Amniotic epithelial cell (primary cell): Measurements from ENCODE around the gene EP400.
"Not testable (repeated sequence)": the region's sequence is repeated elsewhere in the genome, so short reads cannot be mapped to it uniquely, and the experiment has no call there.

ENCODE experiments used
- DNase-seq: peaks from one replicate; pipeline ENCODE4 v3.0.0-alpha.2; 2010; ENCODE audit warnings: low read depth

Gene EP400

GRCh38 chr12:132085291-132085635, 135.5 kb downstream of the EP400 start:
- peak; percentile 39 for DNase-seq

DNA sequence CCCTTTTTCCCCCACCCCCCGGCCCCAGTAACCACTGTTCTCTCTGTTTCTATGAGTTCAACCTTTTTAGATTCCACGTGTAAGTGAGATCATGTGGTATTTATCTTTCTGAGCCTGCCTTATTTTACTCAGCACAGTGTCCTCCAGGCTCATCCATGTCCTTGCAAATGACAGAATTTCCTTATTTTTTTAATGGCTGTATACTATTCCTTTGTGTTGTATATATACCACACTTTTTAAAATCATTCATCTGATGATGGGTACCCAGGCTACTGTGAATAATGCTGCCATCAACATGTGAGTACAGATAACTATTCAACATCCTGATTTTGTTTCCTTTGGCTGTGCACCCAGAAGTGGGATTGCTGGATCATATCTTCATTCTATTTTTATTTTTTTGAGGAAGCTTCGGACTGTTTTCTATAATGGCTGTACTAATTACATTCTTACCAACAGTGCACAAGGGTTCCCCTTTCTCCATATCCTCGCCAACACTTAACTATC, 139.7 kb downstream of the EP400 start:
- no peak for DNase-seq

- no peak for DNase-seq
These were observed 144.6 kb downstream of the EP400 start for GRCh38 chr12:132094269-132094891.

DNA sequence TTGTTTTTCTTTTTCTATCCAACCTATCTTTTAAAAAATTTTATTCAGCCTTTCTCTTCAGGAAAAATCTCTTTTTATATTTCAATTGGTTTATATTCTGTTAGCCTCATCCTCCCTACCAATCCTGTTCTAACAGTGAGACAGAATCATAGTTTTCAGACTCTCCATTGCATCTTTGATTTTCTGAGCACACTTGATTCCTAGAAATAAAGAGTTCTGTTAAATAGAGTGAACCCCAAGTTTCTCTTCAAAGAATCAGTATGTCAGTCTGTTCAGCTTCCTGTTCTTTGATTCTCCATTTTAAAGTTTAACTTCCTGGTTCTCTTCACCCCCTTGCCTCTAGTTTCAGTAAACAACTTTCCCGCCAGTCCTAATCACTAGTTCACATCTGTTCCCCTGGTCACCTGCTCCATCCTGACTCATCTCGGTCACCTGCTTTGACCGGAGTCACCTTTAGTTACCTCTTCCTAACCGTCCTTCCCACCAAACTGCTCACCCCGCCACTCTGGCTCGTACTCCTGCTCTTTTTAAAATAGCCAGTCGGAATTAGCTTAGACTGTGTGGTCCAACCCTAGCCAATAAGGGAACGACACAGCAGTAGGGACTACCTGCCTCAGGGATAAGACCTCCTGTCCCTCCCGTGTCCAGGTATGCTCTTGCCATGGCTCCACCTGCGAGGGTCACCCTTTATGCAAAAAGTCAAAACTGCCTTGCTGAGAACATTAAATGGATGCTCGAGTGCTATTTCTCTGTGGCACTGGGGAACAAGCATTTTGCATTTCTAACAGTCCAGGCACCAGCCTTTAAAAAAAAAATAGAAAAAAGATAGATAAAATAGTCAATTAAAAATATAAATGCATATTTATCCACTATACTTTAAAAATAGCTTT, 146.0 kb downstream of the EP400 start:
- no peak for DNase-seq

DNA sequence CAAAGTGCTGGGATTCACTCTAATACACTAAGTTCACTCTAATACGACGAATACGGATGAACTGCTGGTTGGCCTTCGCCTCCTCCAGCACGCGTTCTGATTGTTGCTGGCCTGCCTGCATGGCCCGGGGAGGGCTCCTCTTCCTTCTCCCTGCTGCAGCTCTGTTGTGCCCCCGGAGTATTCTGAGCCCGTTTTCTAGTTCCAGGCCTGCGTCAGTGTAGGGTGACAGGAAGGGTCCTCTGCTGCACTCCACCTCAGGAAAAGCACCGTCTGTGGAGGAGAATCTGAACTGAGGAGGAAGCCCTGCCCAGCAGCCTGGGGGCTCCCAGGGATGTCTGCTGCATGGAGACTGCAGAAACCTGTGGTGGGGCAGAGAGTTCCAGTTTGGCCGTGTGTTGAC, 150.0 kb downstream of the EP400 start:
- no peak for DNase-seq

DNA sequence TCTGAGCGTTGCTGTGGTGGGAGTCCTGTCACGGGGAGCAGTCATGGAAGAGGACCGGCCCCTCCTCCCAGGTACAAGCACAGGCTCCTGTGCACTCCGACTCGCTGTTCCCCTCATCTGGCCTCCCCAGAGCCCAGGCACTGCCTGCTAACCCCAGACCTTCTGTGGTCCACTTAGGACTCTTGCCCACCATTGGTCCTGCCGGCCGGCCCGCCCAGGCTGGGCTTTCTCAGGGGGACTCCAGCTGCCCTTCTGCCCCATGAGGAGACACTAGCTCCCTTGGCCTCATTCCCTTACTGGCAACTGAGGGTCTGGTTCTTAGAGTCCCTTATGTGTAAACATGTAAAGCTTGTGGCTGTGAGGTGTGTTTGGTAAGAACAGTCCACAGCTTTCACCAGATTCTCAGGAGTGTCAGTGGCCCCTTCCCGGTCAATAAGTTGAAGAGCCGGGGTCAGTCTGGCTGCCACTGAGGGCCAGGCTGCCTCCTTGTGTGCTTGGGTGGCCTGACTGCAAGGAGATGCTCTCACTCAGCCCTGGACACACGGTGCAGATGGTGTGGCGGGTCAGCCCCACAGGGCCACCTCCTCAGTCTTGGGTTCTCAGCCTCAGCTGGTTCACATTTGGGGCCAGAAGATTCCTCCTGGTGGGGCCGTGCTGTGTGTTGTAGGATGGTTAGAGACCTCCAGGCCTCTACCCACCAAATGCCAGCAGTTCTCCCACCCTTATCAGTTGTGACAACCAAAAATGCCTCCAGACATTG, 150.7 kb downstream of the EP400 start:
- DNase-seq: no peak

DNA sequence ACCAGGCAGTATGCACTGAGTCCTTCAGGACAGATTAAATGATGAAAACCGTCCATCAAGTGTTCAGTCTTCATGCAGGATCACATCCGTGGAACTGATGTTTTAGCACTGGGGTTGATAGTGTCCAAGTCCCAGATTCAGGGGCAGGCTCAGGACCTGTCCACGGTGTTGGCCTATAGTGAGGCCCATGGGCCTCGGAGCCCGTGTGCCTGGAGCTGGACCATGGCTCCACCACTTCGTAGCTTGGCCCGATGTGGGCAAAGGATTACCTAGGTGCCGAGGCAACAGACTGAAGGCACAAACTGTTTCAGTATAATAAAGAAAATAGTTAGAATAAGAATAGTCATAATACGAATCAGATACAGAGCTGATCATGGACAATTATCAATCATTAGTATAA, 152.6 kb downstream of the EP400 start:
- DNase-seq: no peak

DNA sequence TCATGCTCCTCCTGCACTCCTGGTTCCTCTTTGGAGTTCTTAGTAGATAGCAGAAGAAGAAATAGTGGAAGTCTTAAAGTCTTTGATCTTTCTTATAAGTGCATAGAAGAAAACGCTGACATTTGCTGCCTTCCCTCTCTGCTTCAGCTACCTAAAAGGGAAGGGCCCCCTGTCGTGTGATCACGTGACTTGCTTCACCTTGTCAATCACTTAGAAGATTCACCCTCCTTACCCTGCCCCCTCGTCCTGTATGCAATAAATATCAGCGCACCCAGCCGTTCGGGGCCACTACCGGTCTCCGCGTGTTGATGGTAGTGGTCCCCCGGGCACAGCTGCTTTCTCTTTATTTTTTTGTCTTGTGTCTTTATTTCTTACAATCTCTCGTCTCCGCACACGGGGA, 153.3 kb downstream of the EP400 start:
- not testable (repeated sequence) for DNase-seq

- DNase-seq: no peak
These were observed 154.0 kb downstream of the EP400 start for GRCh38 chr12:132103542-132104308.

- DNase-seq: no peak
These were observed 155.7 kb downstream of the EP400 start for GRCh38 chr12:132105467-132105866.

- no peak for DNase-seq
These were observed 157.2 kb downstream of the EP400 start for GRCh38 chr12:132106921-132107320.

- DNase-seq: no peak
These were observed 158.6 kb downstream of the EP400 start for GRCh38 chr12:132108211-132108832.

GRCh38 chr12:132109741-132110140, 160.0 kb downstream of the EP400 start:
- no peak for DNase-seq

- DNase-seq: no peak
These were observed 160.9 kb downstream of the EP400 start for GRCh38 chr12:132110677-132111076.

DNA sequence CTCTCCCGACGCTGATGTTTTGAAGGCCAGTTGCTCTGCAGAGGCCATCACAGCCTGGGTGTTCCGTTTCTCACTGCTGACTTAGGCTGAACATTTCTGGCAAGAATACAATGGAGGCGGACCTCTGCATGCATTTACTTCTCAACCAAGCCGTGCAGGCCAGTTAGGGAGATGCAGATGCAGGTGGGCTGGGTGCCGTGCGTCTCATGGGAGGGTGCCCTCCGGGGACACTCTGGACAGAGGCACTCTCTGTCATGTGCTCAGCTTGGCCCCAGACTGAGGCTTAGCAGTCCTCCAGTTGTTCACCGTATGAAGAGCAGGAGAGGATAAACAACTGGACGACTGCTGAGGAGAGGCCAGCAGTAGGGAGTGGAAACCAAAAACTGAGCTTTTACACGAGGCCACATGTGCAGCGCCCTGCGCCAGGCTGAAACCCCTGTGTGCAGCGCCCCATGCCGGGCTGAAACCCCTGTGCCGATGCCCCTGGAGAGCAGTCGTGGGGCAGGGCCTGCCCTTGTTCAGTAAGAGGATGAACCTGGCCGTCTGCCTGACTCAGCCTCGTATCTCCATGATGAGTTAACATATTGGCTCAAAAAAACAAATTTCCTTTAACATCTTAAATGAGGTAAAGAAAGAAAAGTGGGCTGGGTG, 162.0 kb downstream of the EP400 start:
- no peak for DNase-seq

- no peak for DNase-seq
These were observed 164.9 kb downstream of the EP400 start for GRCh38 chr12:132114667-132115066.

GRCh38 chr12:132115500-132115899, 165.8 kb downstream of the EP400 start:
- no peak for DNase-seq

- no peak for DNase-seq
These were observed 167.2 kb downstream of the EP400 start for GRCh38 chr12:132116709-132117557.

DNA sequence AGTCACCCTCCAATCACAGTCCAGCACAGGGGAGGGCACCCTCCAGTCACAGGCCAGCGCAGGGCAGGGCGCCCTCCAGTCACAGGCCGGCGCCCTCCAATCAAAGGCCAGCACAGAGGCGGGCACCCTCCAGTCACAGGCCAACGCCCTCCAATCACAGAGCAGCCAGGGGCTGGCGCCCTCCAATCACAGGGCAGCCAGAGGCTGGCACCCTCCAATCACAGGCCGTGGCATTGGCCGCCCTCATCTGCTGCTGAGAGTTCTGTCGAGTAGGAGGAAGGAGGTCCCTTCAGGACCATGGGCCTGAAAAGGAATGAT, 167.8 kb downstream of the EP400 start:
- no peak for DNase-seq

DNA sequence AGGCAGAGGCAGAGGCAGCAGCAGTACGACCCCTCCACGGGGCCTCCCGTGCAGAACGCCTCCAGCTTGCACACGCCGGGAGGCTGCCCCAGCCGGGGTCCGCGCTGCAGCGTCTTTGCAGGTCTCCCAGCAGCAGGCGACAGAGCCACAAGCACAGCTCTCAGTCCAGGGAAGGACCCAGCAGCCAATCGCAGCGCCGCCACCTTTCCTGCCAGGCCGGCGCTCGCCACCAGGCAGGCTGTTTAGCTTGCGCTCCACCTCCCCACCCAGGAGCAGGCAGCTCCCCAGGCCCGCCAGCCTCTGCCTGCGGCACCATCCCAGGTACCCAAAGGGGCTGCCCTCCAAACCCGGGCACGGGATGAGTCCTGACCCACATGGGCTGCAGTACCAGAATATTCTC, 169.1 kb downstream of the EP400 start:
- no peak for DNase-seq
